ENCODE measurements around the gene METTL1.

GRCh38 chr12:57718641-57719528, 53.0 kb downstream of the METTL1 start:
- no peak for TF ChIP-seq POLR2A (IDR thresholded peaks at IDR 0.05)
- TF ChIP-seq CTCF (IDR thresholded peaks at IDR 0.05), result no peak
- no peak for TF ChIP-seq EP300 (IDR thresholded peaks at IDR 0.05)

All from ovary (tissue), 3 donors.